SK-N-DZ (cell line): ENCODE data around the gene BCL11A.

Experiments used
- DNase-seq: peaks from one replicate; pipeline ENCODE4 v3.0.0-alpha.2; 2015; ENCODE audit warnings: low spot score

BCL11A gene

DNA sequence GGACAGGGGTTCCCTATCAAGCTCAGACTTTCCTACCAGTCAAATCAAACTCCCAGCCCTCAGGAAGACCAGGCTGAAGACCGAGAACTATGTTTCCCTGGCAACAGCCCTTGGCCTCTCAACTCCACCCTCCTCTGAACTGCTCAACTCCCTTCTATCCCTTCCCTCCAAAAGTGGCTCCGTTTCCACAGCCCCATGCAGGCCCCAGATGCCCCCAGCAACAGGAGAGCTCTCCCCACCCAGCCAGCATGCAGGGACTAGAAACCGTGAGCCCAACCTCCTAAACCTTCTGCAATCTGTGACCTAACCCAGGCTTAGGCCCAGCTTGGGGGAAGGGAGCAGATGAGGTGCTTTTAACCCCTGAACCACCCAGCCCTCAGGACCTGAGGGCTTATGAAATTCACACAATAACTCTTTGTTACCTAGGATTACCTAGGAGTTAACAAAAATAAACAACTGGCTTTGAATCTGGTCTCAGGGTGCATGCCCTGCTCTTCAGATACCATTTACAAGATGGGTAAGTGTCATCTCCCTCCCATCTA is 87.2 kb downstream of the BCL11A start:
- no peak for DNase-seq

DNA sequence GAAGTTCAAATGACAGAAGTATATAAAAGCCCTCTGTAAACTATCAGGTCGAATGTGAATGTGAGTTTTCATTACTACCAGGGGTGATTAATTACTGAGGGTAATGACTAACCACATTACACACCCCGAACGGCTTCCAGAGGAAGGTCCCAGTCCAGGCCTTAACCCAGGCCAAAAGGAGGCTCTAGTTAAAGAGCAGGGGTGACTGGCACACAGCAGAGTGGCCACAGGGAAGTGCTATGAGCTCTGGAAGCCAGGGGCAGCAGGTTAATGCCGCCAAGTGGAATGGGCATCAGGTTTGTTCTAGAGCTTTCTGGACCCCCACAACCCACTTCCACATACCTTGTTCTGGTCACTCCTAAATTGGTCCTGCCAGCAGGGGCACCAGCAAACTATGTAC is 87.7 kb downstream of the BCL11A start:
- no peak for DNase-seq

DNA sequence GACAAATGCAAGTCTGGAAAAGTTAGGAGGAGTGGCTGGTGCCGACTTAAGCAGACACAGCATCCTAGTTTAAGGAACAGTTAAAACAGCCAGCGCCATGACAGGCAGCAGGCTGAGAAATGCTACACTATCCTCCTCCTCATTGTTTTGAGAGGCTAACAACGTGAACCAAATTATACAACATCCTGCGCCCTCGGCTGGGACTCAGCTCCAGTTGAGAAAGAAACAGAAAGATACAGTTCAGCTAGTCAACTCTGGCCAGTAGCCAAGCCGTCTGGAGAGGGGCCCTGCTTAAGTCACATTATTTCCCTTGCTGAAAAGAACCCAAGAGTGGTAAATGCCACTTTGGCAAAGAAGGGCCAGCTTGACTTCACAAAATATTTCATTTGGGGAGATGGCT is 90.2 kb downstream of the BCL11A start:
- DNase-seq: no peak

- DNase-seq: no peak
Observed at GRCh38 chr2:60461421-60462108, 91.9 kb downstream of the BCL11A start.

DNA sequence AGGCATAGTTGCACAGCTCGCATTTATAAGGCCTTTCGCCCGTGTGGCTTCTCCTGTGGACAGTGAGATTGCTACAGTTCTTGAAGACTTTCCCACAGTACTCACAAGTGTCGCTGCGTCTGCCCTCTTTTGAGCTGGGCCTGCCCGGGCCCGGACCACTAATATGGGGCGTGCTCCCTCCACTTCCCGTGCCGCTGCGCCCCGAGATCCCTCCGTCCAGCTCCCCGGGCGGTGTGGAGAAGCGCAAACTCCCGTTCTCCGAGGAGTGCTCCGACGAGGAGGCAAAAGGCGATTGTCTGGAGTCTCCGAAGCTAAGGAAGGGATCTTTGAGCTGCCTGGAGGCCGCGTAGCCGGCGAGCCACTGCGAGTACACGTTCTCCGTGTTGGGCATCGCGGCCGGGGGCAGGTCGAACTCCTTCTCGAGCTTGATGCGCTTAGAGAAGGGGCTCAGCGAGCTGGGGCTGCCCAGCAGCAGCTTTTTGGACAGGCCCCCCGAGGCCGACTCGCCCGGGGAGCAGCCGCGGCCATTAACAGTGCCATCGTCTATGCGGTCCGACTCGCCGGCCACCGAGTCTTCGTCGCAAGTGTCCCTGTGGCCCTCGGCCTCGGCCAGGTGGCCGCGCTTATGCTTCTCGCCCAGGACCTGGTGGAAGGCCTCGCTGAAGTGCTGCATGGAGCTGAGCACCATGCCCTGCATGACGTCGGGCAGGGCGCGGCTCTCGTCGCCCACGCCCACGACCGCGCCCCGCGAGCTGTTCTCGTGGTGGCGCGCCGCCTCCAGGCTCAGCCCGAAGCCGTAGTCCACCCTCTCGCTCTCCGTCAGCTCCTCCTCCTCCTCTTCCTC is 92.7 kb downstream of the BCL11A start:
- no peak for DNase-seq

DNA sequence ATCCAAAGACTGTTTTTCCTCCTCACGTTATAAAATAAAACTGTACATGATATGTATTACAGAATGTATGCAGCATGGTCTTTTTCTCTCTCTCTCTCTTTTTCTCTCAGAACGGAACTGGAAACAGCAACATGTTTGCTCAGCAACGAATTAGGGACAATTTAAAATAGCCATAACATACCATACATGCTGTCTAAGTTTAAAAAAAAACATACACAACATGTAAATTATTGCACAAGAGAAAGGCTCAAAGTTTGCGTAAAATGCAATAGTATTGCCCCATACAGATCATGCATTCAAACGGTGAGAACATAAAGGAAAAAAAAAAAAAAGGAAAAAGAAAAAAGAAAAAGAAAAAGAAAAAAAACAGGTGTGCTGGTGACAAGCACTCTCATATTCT is 93.6 kb downstream of the BCL11A start:
- DNase-seq: no peak

DNA sequence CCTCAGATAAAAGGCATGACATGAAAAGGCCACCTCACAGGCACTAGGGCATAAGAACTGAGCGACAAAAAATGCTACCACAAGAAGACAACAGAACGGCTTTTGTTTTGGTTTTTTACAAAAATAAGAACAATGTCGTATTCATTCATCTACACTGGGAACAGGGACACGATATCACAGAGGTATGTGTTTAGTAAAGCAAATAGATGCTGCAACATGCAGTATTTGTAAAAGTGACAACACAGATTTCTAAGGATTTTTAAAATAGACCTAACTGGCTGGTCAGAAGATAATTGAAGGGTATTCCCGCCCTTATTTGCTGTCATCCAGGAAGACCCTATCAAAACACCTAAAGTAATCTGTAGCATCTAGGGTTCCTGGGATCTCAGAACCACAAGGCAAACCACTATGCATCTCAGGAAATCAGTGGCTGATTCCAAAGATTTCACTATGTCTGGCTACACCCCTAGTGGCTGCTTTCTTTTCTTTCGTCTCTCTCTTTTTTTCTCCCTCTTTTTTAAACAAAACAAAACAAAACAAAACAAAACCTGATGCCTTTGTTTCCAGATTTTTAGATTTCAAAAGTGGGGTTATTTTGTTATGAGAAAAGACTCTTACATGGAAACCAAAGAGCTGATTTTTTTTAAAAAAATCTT is 97.2 kb downstream of the BCL11A start:
- DNase-seq: no peak

- DNase-seq: no peak
Observed at GRCh38 chr2:60453872-60454271, 99.6 kb downstream of the BCL11A start.

GRCh38 chr2:60453301-60453700 is 100.2 kb downstream of the BCL11A start:
- peak; percentile 65 for DNase-seq

DNA sequence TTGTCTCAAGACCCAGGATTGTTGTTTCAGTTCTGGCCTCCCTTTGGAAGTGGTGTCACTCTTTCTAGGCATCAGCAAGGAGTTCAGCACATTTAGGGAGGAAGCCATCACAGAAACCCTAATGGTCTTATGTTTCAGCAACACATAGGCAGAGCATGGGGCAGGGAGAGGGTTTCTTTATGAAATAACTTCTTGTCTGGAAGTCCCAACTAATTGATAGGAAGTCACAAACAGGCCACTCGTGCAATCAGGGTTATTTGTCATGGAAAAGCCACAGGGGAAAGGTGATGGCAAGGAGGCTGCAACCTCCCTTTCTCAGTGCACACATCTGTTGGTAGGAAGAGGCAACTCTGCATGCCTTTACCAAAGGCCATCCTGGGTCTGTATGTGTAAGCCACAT is 103.0 kb downstream of the BCL11A start:
- DNase-seq: no peak

DNA sequence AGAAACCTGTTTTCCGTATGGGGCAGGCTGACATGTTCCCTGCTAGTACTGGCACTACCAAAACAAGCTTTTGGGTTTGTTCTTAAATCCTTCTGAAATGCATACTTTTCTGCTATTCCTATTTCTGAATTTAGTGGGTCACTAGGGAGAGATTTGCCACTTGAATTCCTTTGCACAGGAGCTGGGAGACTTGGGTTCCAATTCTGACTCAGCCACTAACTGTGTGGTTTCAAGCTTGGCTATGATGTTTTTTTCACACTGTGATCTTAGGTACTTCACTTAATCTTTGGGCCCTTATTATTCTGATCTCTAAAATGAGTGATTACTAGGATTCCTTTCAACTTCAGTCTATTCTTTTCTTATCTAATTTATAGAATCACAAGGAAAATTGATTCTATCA is 105.5 kb downstream of the BCL11A start:
- no peak for DNase-seq

GRCh38 chr2:60446413-60447267 is 106.8 kb downstream of the BCL11A start:
- DNase-seq: no peak

DNA sequence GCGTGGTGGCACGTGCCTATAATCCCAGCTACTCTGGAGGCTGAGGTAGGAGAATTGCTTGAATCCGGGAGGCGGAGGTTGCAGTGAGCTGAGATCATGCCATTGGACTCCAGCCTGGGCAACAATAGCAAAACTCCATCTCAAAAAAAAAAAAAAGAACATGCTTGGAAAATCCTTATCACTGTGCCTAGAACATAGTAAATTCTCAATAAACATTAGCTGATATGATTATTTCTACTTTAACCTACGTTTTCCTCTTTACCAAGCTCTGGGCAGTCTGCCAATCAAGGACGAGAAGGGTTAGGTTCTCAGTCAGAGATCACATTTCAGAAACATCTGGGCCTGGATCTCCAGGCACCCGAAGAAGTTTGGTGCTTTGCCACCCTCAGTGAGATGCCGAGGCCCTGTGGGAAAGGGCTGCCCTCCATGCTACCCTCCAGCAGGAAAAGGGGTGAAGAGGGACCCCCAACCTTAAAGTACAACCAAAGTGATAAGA is 107.7 kb downstream of the BCL11A start:
- DNase-seq: no peak

DNA sequence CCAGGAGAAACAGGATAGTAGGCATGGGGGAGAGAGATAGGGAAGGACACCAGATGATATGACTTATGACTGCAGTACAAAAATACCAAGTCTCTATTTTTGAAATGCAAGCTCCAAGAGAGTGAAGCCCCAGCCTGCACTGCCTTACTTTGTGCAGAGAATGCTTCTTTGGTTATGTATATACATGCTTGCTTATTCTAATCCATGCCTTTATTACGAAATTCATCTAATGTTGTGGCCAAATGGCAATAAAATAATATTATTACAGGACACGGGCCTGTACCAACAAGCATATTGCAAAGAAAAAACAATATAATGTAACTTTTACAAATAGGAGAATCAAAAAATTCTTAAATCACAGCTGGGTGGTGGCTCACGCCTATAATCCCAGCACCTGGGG is 110.8 kb downstream of the BCL11A start:
- no peak for DNase-seq

DNA sequence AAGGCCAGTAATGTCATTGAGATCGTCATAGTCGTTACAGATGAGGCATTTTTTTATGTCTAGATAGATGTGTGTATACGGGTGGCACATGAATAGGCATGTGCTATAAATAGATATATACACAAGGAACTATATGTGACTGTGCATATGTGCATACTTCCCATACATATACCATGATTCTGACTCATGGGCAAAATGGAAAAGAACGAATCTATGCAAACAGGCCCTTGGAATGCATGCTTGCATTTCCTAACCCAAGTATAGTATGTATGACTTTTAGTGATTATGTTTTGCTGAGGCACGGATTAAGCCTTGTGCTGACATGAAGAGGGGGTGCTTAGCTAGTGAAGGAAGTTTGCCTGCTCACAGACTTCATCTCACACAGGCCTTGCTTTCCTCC is 111.7 kb downstream of the BCL11A start:
- no peak for DNase-seq

GRCh38 chr2:60440767-60441163 is 112.7 kb downstream of the BCL11A start:
- no peak for DNase-seq

DNA sequence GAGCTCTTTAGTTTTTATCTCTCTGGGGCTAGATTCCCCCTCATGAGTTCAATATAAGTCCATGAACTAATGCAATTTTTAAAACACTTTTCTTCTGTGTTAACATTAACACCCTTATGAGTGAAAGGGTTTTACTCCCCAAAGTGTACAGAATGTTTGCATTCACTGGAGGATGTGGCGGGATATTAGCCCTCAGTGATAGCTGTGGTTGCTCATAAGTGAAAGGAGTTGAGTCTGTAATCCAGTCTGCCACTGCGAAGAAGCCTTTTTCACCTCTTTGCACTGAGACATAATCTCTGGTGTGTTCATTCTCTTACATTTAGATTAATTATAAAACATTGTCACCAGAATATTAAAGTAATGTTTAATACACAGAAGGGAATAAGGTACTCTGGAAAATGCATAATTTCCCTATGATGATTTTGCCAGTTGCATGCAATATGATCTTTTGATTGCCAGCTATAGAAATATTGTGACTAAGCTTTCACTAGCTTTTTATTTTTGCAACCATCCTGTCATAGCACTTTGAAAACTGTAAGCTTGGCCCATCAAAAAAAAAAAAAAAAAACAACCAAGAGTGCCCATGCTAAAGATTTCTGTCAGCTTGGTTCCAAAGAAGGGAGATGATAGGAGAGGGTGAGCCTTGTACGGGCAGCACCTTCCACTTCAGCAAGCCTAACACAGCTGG is 113.2 kb downstream of the BCL11A start:
- no peak for DNase-seq

DNA sequence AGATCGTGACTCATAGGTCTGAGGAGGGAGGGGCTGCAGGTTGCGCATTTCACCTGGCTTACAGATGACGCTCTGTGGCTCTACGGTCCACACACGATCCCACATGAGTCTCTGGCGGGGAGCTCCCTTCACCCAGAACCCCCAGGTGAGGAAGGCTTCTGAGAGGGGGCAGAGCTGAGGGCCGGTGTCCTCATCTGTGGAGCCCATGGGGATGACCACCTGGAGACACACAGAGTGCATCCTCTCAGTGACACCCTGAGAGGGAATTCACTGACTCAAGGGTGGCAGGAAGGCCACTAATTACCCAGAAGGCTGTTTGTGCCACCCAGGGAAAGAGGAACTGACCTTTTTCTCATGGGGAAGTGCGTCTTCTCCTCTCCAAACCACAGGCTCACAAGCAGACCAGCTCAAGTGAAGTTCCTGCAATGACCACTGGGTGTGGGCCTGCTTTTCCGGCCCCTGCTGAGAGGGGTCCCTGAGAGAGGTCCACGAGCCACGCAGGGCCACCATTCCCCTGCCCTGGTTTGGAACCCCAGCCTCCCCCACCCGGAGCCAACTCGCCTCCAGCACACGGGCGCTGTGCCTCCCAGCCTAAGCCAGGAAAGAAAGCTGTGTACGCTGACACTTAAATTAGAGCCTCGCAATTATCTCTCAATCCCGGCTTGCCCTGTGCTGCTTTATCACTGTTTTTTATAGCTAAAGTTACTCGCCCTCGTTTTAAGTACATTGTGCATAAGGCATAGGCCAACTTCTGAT is 114.1 kb downstream of the BCL11A start:
- peak; percentile 47 for DNase-seq

- no peak for DNase-seq
Observed at GRCh38 chr2:60438653-60439052, 114.8 kb downstream of the BCL11A start.

- peak; percentile 30 for DNase-seq
Observed at GRCh38 chr2:60438131-60438530, 115.3 kb downstream of the BCL11A start.
